ACC112 (cell line): ENCODE results near the gene GALNT16.

Experiments used
- H2AFZ ChIP-seq: fragments of 200-600 bp; sonication (generic); one replicate; pipeline ENCODE4 v1.6.0; 2017; ENCODE audit warnings: antibody characterized with exemption, low read length; ENCODE audit not compliant: unreplicated experiment
- H3K27ac ChIP-seq: fragments of 200-600 bp; sonication (generic); 2 replicates; pipeline ENCODE4 v1.5.1; 2014; ENCODE audit warnings: low read depth, mild to moderate bottlenecking, antibody characterized with exemption, low read length, moderate library complexity
- H3K27me3 ChIP-seq: fragments of 200-600 bp; sonication (generic); 2 replicates; pipeline ENCODE4 v1.6.1; 2014; ENCODE audit warnings: mild to moderate bottlenecking, antibody characterized with exemption, low read length, moderate library complexity, mixed read lengths; ENCODE audit not compliant: insufficient read depth
- H3K36me3 ChIP-seq: fragments of 200-600 bp; sonication (generic); 2 replicates; pipeline ENCODE4 v1.6.1; 2016; ENCODE audit warnings: mild to moderate bottlenecking, antibody characterized with exemption, low read length, moderate library complexity, mixed read lengths; ENCODE audit not compliant: insufficient read depth
- H3K4me1 ChIP-seq: fragments of 200-600 bp; sonication (generic); one replicate; pipeline ENCODE4 v1.6.1; 2016; ENCODE audit warnings: low read length, mixed read lengths; ENCODE audit not compliant: insufficient read depth, unreplicated experiment, control insufficient read depth
- H3K4me3 ChIP-seq: fragments of 200-600 bp; sonication (generic); 2 replicates; pipeline ENCODE4 v1.5.1; 2014; ENCODE audit warnings: mild to moderate bottlenecking, low read depth, low read length
- H3K79me2 ChIP-seq: fragments of 200-600 bp; sonication (generic); one replicate; pipeline ENCODE4 v1.6.0; 2016; ENCODE audit warnings: low read length; ENCODE audit not compliant: control insufficient read depth, unreplicated experiment, insufficient read depth

GALNT16 gene

GRCh38 chr14:69354383-69355153 lies 94.6 kb downstream of the GALNT16 start:
- no peaks in the 10 kb centered on the region for H3K79me2 ChIP-seq
- H3K4me1 ChIP-seq = peaks cover 9% of the 10 kb centered on the region
- H2AFZ ChIP-seq = no peak overlapping the region
- no peak overlapping the region for H3K4me3 ChIP-seq
- H3K27me3 ChIP-seq = no peaks in the 10 kb centered on the region
- H3K36me3 ChIP-seq = no peaks in the 10 kb centered on the region
- no peak overlapping the region for H3K27ac ChIP-seq

DNA sequence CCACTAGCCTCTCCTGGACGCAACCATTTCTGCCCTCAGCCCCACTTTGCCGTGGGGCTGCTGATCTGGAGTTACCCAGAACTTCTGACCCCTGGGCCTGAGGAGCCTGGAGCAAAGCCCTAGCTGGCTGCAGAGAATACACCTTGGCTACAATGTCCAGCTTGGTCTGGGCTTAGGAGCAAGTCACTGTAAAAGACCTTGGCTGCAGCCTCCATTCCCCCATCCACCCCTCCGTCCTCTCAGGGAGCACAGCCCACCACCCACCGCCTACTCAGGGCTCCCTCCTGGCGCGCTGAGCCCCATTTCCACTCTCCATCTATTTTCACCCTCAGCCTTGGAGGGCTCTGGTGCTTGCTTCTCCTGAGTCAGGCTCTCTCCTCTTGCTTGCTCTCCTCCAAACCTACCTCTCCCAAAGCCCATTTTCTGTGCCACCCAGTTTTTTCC lies 95.2 kb downstream of the GALNT16 start:
- Histone ChIP-seq H3K4me1 (peaks cover 9% of the 10 kb centered on the region), H3K4me3 (no peak overlapping the region), H3K27ac (no peak overlapping the region), H3K79me2 (no peaks in the 10 kb centered on the region), H3K36me3 (no peaks in the 10 kb centered on the region), H2AFZ (no peak overlapping the region), H3K27me3 (no peaks in the 10 kb centered on the region)

DNA sequence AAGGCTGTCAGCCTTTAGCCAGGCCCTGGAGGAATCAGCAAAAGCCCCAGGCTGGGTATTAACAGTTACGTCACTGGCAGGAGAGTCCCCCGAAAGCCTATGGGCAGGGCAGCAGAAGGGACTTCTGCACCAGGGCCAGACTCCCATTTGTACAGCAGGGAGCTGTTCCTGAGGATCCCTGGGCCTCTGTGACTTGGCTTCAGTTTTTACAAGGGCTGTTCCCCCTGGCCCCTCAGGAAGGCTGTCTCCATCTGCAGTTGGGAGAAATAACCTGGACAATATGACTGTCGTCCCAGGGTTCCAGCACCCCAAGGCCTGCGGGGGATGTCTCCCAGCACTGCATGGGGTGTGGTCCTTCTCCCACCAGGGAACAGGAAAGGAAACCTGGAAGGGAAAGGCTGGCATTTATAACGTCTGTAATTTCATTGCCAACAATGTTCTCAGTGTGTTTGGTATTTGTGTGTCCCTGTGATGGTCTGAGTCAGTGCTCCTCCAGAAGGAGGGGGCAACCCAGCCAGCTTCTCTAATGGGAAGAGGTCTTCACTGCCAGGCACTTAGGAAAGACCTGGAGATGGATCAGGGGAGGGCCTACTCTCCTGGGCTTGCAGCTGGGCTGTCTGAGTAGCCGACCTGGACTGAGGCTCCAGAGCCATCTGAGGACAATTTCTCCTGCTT lies 95.8 kb downstream of the GALNT16 start:
- Histone ChIP-seq H3K27ac (no peak overlapping the region), H2AFZ (no peak overlapping the region), H3K79me2 (no peaks in the 10 kb centered on the region), H3K36me3 (no peaks in the 10 kb centered on the region), H3K27me3 (no peaks in the 10 kb centered on the region), H3K4me1 (peaks cover 9% of the 10 kb centered on the region), H3K4me3 (no peak overlapping the region)

- H3K4me3 ChIP-seq = no peak overlapping the region
- H3K27me3 ChIP-seq = no peaks in the 10 kb centered on the region
- no peak overlapping the region for H2AFZ ChIP-seq
- H3K27ac ChIP-seq = no peak overlapping the region
- no peaks in the 10 kb centered on the region for H3K79me2 ChIP-seq
- no peaks in the 10 kb centered on the region for H3K36me3 ChIP-seq
- peaks cover 9% of the 10 kb centered on the region for H3K4me1 ChIP-seq
Measured at GRCh38 chr14:69356903-69357543, 97.1 kb downstream of the GALNT16 start.

GRCh38 chr14:69357544-69358200 lies 97.7 kb downstream of the GALNT16 start:
- peaks cover 9% of the 10 kb centered on the region for H3K4me1 ChIP-seq
- no peaks in the 10 kb centered on the region for H3K36me3 ChIP-seq
- no peak overlapping the region for H3K4me3 ChIP-seq
- no peak overlapping the region for H2AFZ ChIP-seq
- H3K79me2 ChIP-seq = no peaks in the 10 kb centered on the region
- H3K27me3 ChIP-seq = no peaks in the 10 kb centered on the region
- H3K27ac ChIP-seq = no peak overlapping the region

- no peaks in the 10 kb centered on the region for H3K27me3 ChIP-seq
- no peaks in the 10 kb centered on the region for H3K36me3 ChIP-seq
- H3K4me3 ChIP-seq = no peak overlapping the region
- H2AFZ ChIP-seq = no peak overlapping the region
- H3K27ac ChIP-seq = no peak overlapping the region
- H3K4me1 ChIP-seq = peaks cover 9% of the 10 kb centered on the region
- H3K79me2 ChIP-seq = no peaks in the 10 kb centered on the region
Measured at GRCh38 chr14:69358233-69358963, 98.4 kb downstream of the GALNT16 start.

GRCh38 chr14:69358966-69359365 lies 99.0 kb downstream of the GALNT16 start:
- no peak overlapping the region for H3K27ac ChIP-seq
- peaks cover 9% of the 10 kb centered on the region for H3K4me1 ChIP-seq
- H2AFZ ChIP-seq = no peak overlapping the region
- no peaks in the 10 kb centered on the region for H3K79me2 ChIP-seq
- no peaks in the 10 kb centered on the region for H3K27me3 ChIP-seq
- no peak overlapping the region for H3K4me3 ChIP-seq
- no peaks in the 10 kb centered on the region for H3K36me3 ChIP-seq

GRCh38 chr14:69360438-69361108 lies 100.6 kb downstream of the GALNT16 start:
- peaks cover 7% of the 10 kb centered on the region for H3K4me1 ChIP-seq
- no peak overlapping the region for H3K4me3 ChIP-seq
- no peak overlapping the region for H2AFZ ChIP-seq
- no peaks in the 10 kb centered on the region for H3K36me3 ChIP-seq
- H3K79me2 ChIP-seq = no peaks in the 10 kb centered on the region
- H3K27ac ChIP-seq = no peak overlapping the region
- no peaks in the 10 kb centered on the region for H3K27me3 ChIP-seq

DNA sequence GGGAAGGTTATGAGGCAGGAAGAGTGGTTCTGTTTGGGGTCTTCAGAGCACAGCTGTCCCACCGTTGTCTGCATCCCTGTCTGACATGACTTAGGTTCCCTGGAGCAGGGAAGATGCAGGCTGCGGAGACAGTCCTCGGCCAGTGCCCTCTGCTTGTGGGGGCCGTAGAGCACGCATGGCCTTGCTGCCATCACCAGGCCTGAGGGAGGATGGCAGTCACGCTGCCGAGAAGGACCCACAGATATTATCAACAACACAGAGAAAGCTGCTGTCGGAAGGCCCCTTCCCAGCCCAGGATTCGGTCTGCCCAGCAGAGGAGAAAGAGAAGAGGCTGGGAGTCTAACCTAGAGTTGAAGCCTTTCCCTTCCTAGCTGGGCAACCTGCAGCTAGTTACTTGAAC lies 103.1 kb downstream of the GALNT16 start:
- Histone ChIP-seq H3K27me3 (no peaks in the 10 kb centered on the region), H3K4me3 (no peak overlapping the region), H2AFZ (no peak overlapping the region), H3K4me1 (no peaks in the 10 kb centered on the region), H3K27ac (no peak overlapping the region), H3K79me2 (no peaks in the 10 kb centered on the region), H3K36me3 (no peaks in the 10 kb centered on the region)

DNA sequence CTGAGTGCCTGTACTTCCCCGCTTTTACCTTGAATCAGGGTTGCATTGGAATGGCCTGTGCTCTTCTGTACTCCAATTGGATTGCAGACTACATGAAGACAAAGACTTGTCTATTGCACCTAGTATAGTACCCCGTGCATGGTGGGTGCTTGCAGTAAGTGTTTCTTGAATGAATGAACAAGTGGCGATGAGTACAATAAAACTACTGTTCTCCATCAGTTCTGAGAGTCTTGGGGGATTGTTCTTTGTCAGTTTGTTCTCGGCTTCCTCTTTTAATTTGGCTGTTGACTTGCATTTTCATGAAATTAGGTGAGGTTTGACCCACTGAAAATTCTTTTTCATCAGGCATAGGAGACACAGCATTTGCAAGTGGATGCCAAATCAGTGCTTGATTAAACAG lies 104.0 kb downstream of the GALNT16 start:
- Histone ChIP-seq H3K27ac (no peak overlapping the region), H3K79me2 (no peaks in the 10 kb centered on the region), H3K27me3 (no peaks in the 10 kb centered on the region), H3K36me3 (no peaks in the 10 kb centered on the region), H2AFZ (no peak overlapping the region), H3K4me1 (no peaks in the 10 kb centered on the region), H3K4me3 (no peak overlapping the region)
